ENCODE results near the gene WTAP. TPM values are rescaled to one million over a fixed set of nuclear protein-coding genes. Genes with fewer than 3 reads are reported as not detected.
"Not testable (repeated sequence)": the region's sequence is repeated elsewhere in the genome, so short reads cannot be mapped to it uniquely, and the experiment has no call there.

The WTAP gene
- total RNA-seq, 1 donor from 2014 or later: 131 TPM

- no peak for FAIRE-seq
Observed at GRCh38 chr6:159726255-159726917, 920 bp upstream of the WTAP start.

GRCh38 chr6:159727717-159728445, 575 bp downstream of the WTAP start:
- FAIRE-seq: no peak
- no peak for DNase-seq (ENCODE audit: low spot score in 2 of 2)

More at GRCh38 chr6:159726255-159726917, 920 bp upstream of the WTAP start:
- DNase-seq (ENCODE audit: low spot score in 2 of 2): peak in 1 of 2 donors; percentile 21

- FAIRE-seq (no peak), DNase-seq (ENCODE audit: low spot score in 2 of 2) (no peak)
Observed at GRCh38 chr6:159728531-159728964, 1.2 kb downstream of the WTAP start.

- DNase-seq (ENCODE audit: low spot score in 2 of 2): no peak
Observed at GRCh38 chr6:159729598-159730331, 2.5 kb downstream of the WTAP start.

GRCh38 chr6:159730332-159730676, 3.0 kb downstream of the WTAP start:
- FAIRE-seq (no peak), DNase-seq (ENCODE audit: low spot score in 2 of 2) (no peak)

More at GRCh38 chr6:159729598-159730331, 2.5 kb downstream of the WTAP start:
- FAIRE-seq: no peak

GRCh38 chr6:159732550-159732949, 5.2 kb downstream of the WTAP start:
- not testable (repeated sequence) for FAIRE-seq; DNase-seq (ENCODE audit: low spot score in 2 of 2)

GRCh38 chr6:159733395-159733794, 6.1 kb downstream of the WTAP start:
- DNase-seq (ENCODE audit: low spot score in 2 of 2); FAIRE-seq: not testable (repeated sequence)

GRCh38 chr6:159736908-159737307, 9.6 kb downstream of the WTAP start:
- DNase-seq (ENCODE audit: low spot score in 2 of 2): no peak
- FAIRE-seq: no peak

GRCh38 chr6:159739341-159739740, 12.0 kb downstream of the WTAP start:
- no peak for FAIRE-seq
- DNase-seq (ENCODE audit: low spot score in 2 of 2): no peak

GRCh38 chr6:159742165-159742564, 14.9 kb downstream of the WTAP start:
- FAIRE-seq: no peak
- DNase-seq (ENCODE audit: low spot score in 2 of 2): no peak

GRCh38 chr6:159745081-159745480, 17.8 kb downstream of the WTAP start:
- FAIRE-seq (no peak), DNase-seq (ENCODE audit: low spot score in 2 of 2) (no peak)

GRCh38 chr6:159746759-159747158, 19.5 kb downstream of the WTAP start:
- DNase-seq (ENCODE audit: low spot score in 2 of 2) (no peak), FAIRE-seq (no peak)

- not testable (repeated sequence) for DNase-seq (ENCODE audit: low spot score in 2 of 2); FAIRE-seq
Observed at GRCh38 chr6:159748127-159748526, 20.8 kb downstream of the WTAP start.

GRCh38 chr6:159751448-159751847, 24.1 kb downstream of the WTAP start:
- no peak for FAIRE-seq

GRCh38 chr6:159753081-159753872, 26.0 kb downstream of the WTAP start:
- no peak for DNase-seq (ENCODE audit: low spot score in 2 of 2)
- no peak for FAIRE-seq

More at GRCh38 chr6:159751448-159751847, 24.1 kb downstream of the WTAP start:
- no peak for DNase-seq (ENCODE audit: low spot score in 2 of 2)

GRCh38 chr6:159754401-159754800, 27.1 kb downstream of the WTAP start:
- no peak for FAIRE-seq

GRCh38 chr6:159754959-159755914, 27.9 kb downstream of the WTAP start:
- FAIRE-seq: peak; percentile 67
- peak in 1 of 2 donors; percentile 18 for DNase-seq (ENCODE audit: low spot score in 2 of 2)

More at GRCh38 chr6:159754401-159754800, 27.1 kb downstream of the WTAP start:
- no peak for DNase-seq (ENCODE audit: low spot score in 2 of 2)

GRCh38 chr6:159756508-159756907, 29.2 kb downstream of the WTAP start:
- FAIRE-seq: no peak
- DNase-seq (ENCODE audit: low spot score in 2 of 2): no peak

Data from frontal cortex (tissue), 4 donors.